HepG2 (cell line): ENCODE measurements around the gene TTN. TPM values are rescaled to one million over a fixed set of nuclear protein-coding genes. Genes with fewer than 3 reads are reported as not detected.

Experiments used
- AGO1 ChIP-seq: fragments of 200-400 bp; formaldehyde crosslinking; IDR thresholded peaks from 2 replicates; pipeline ENCODE4 v1.6.1; 2017; ENCODE audit warnings: mild to moderate bottlenecking, low read depth, low read length, moderate library complexity; ENCODE audit not compliant: poor library complexity, severe bottlenecking
- ERF ChIP-seq: IDR thresholded peaks from 2 replicates; pipeline ENCODE4 v1.6.1; 2018; ENCODE audit warnings: missing biosample characterization, missing genetic modification reagents
- HOXD1 ChIP-seq: sonication (generic); formaldehyde crosslinking; IDR thresholded peaks from 2 replicates; pipeline ENCODE4 v1.5.0; 2020; ENCODE audit warnings: missing genetic modification reagents
- KAT7 ChIP-seq: IDR thresholded peaks from 2 replicates; pipeline ENCODE4 v1.6.1; 2018; ENCODE audit warnings: borderline replicate concordance, missing compliant biosample characterization
- KLF11 ChIP-seq: IDR thresholded peaks from 2 replicates; pipeline ENCODE4 v1.6.1; 2016; ENCODE audit warnings: missing compliant biosample characterization
- MBD4 ChIP-seq: IDR thresholded peaks from 2 replicates; pipeline ENCODE4 v1.6.1; 2012; ENCODE audit warnings: low read length, inconsistent platforms, borderline replicate concordance
- NCOA2 ChIP-seq: sonication (generic); formaldehyde crosslinking; IDR thresholded peaks from 2 replicates; pipeline ENCODE4 v1.8.0; 2022; ENCODE audit warnings: inconsistent platforms
- PAWR ChIP-seq: sonication (generic); formaldehyde crosslinking; IDR thresholded peaks from 2 replicates; pipeline ENCODE4 v1.4.0; 2020; ENCODE audit warnings: missing genetic modification reagents, mild to moderate bottlenecking, borderline replicate concordance
- POLR2G ChIP-seq: fragments of 200-400 bp; formaldehyde crosslinking; IDR thresholded peaks from 2 replicates; pipeline ENCODE4 v1.6.1; 2018; ENCODE audit warnings: mild to moderate bottlenecking, low read depth, low read length, moderate library complexity
- RBM39 ChIP-seq: fragments of 200-400 bp; formaldehyde crosslinking; IDR thresholded peaks from one replicate; pipeline ENCODE4 v1.6.1; 2018; ENCODE audit warnings: antibody characterized with exemption, mild to moderate bottlenecking, low read depth, low read length; ENCODE audit not compliant: poor library complexity, severe bottlenecking
- SRSF4 ChIP-seq: fragments of 200-400 bp; formaldehyde crosslinking; IDR thresholded peaks from one replicate; pipeline ENCODE4 v1.6.1; 2018; ENCODE audit warnings: mild to moderate bottlenecking, low read depth, low read length, moderate library complexity; ENCODE audit not compliant: poor library complexity, severe bottlenecking
- SSRP1 ChIP-seq: IDR thresholded peaks from 2 replicates; pipeline ENCODE4 v1.6.1; 2016; ENCODE audit warnings: control low read depth
- SUZ12 ChIP-seq: fragments of 150-350 bp; IDR thresholded peaks from 2 replicates; pipeline ENCODE4 v1.6.1; 2014; ENCODE audit warnings: low read depth, low read length
- U2AF2 ChIP-seq: fragments of 200-400 bp; formaldehyde crosslinking; IDR thresholded peaks from 2 replicates; pipeline ENCODE4 v1.6.1; 2017; ENCODE audit warnings: low read depth, mild to moderate bottlenecking, low read length
- ZNF143 ChIP-seq: sonication (generic); formaldehyde crosslinking; IDR thresholded peaks from 2 replicates; pipeline ENCODE4 v1.4.0; 2020; ENCODE audit warnings: missing genetic modification reagents
- ZNF251 ChIP-seq: sonication (generic); formaldehyde crosslinking; IDR thresholded peaks from 2 replicates; pipeline ENCODE4 v1.9.0; 2021; ENCODE audit warnings: mild to moderate bottlenecking, missing genetic modification reagents
- ZNF260 ChIP-seq: sonication (generic); formaldehyde crosslinking; IDR thresholded peaks from 2 replicates; pipeline ENCODE4 v1.4.0; 2020; ENCODE audit warnings: missing genetic modification reagents, low read depth, mild to moderate bottlenecking, borderline replicate concordance
- ZNF367 ChIP-seq: sonication (generic); formaldehyde crosslinking; IDR thresholded peaks from 2 replicates; pipeline ENCODE4 v1.4.0; 2020; ENCODE audit warnings: missing genetic modification reagents, borderline replicate concordance
- ZNF598 ChIP-seq: sonication (generic); formaldehyde crosslinking; IDR thresholded peaks from 2 replicates; pipeline ENCODE4 v1.5.1; 2020; ENCODE audit warnings: mild to moderate bottlenecking, missing genetic modification reagents, borderline replicate concordance
- ZNF770 ChIP-seq: sonication (generic); formaldehyde crosslinking; IDR thresholded peaks from 2 replicates; pipeline ENCODE4 v1.5.0; 2020; ENCODE audit warnings: mild to moderate bottlenecking, missing genetic modification reagents
- polyA plus RNA-seq, 8 experiments: library from polyadenylated mRNA; depleted of rRNA in 3 of 8; stranded (reverse) in 7 of 8; unstranded in 1 of 8; fragments of >200 nt; fragmentation: Illumina TruSeq in 4 of 8; extraction: Trizol in 4 of 8; gene quantifications; 2 replicates each; pipeline versions ENCODE4 v1.2.1 to v1.2.3, GENCODE V29; 2011 to 2016; ENCODE audit warnings: low read depth in 4 of 8, missing spikeins in 1 of 8, mixed read lengths in 1 of 8; ENCODE audit not compliant: insufficient read depth in 1 of 8
- total RNA-seq, 5 experiments: library from RNA; depleted of rRNA; stranded (reverse); fragments of >200 nt; fragmentation: Illumina TruSeq; extraction: Trizol; gene quantifications; 2 replicates each; pipeline ENCODE4 v1.2.3, GENCODE V29; 2016; ENCODE audit warnings: low read depth in 1 of 5
- TF ChIP-seq, protein P1 (sequence below): sonication (generic); formaldehyde crosslinking; IDR thresholded peaks from 2 replicates; pipeline ENCODE4 v1.4.0; 2020; ENCODE audit warnings: missing genetic modification reagents; ENCODE audit errors: not compliant biosample characterization
- TF ChIP-seq, protein P2 (sequence below): IDR thresholded peaks from 2 replicates; pipeline ENCODE4 v1.6.1; 2016; ENCODE audit warnings: mild to moderate bottlenecking
- TF ChIP-seq, protein P3 (sequence below): sonication (generic); formaldehyde crosslinking; IDR thresholded peaks from 2 replicates; pipeline ENCODE4 v1.5.0; 2020; ENCODE audit warnings: missing genetic modification reagents

Gene TTN
- total and polyA plus RNA-seq, 2 of the 13 experiments (the other 11 are each of a cell fraction or from before 2014, with no cell fraction given) = under 0.01 TPM

GRCh38 chr2:178478439-178479274, 328.6 kb downstream of the TTN start, which contains the start of gene FKBP7 (continued):
- TF ChIP-seq U2AF2 = no peak
- peak; percentile 72 for TF ChIP-seq KAT7 (CRISPR knock-in tag)
- no peak for TF ChIP-seq MBD4
- TF ChIP-seq, protein P1, sequence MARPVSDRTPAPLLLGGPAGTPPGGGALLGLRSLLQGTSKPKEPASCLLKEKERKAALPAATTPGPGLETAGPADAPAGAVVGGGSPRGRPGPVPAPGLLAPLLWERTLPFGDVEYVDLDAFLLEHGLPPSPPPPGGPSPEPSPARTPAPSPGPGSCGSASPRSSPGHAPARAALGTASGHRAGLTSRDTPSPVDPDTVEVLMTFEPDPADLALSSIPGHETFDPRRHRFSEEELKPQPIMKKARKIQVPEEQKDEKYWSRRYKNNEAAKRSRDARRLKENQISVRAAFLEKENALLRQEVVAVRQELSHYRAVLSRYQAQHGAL = peak; percentile 79
- no peak for TF ChIP-seq HOXD1
- TF ChIP-seq ZNF770 (CRISPR knock-in tag) = 0 out of 2 replicates have a peak, but pooled peaks have one; percentile 67
- 0 out of 2 replicates have a peak, but pooled peaks have one; percentile 18 for TF ChIP-seq ZNF143 (CRISPR knock-in tag)
- TF ChIP-seq ZNF251 = peak; percentile 10; the same call in 1 of the 2 replicates
- peak; percentile 62 for TF ChIP-seq AGO1
- peak; percentile 88 for TF ChIP-seq POLR2G
- TF ChIP-seq ZNF367 (CRISPR knock-in tag) = peak; percentile 85; the same call in 1 of the 2 replicates
- no peak for TF ChIP-seq ZNF260
- TF ChIP-seq, protein P2, sequence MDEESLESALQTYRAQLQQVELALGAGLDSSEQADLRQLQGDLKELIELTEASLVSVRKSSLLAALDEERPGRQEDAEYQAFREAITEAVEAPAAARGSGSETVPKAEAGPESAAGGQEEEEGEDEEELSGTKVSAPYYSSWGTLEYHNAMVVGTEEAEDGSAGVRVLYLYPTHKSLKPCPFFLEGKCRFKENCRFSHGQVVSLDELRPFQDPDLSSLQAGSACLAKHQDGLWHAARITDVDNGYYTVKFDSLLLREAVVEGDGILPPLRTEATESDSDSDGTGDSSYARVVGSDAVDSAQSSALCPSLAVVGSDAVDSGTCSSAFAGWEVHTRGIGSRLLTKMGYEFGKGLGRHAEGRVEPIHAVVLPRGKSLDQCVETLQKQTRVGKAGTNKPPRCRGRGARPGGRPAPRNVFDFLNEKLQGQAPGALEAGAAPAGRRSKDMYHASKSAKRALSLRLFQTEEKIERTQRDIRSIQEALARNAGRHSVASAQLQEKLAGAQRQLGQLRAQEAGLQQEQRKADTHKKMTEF (CRISPR knock-in tag) = peak; percentile 84
- TF ChIP-seq ZNF598 (CRISPR knock-in tag) = peak; percentile 88; the same call in 1 of the 2 replicates
- TF ChIP-seq, protein P3, sequence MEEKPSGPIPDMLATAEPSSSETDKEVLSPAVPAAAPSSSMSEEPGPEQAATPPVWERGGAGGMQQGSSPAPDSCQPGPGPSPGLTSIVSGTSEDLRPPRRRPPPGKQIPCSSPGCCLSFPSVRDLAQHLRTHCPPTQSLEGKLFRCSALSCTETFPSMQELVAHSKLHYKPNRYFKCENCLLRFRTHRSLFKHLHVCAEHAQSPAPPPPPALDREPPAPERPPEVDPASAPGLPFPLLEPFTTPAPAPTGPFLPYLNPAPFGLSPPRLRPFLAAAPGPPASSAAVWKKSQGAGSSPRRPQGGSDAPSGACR = no peak
- TF ChIP-seq SSRP1 (CRISPR knock-in tag) = peak; percentile 56; the same call in 1 of the 2 replicates
- no peak for TF ChIP-seq RBM39
- TF ChIP-seq ERF = peak; percentile 58
- no peak for TF ChIP-seq SRSF4
- peak; percentile 24; the same call in 1 of the 2 replicates for TF ChIP-seq KLF11 (CRISPR knock-in tag)
- TF ChIP-seq SUZ12 = no peak
- TF ChIP-seq PAWR = no peak
- TF ChIP-seq NCOA2 (CRISPR knock-in tag) = no peak; the same call in none of the 2 replicates
